MM.1S (cell line): ENCODE measurements around the gene KRTAP12-1.
"Not testable (repeated sequence)": the region's sequence is repeated elsewhere in the genome, so short reads cannot be mapped to it uniquely, and the experiment has no call there.

ENCODE experiments used
- DNase-seq: peaks from one replicate; pipeline ENCODE4 v3.0.0-alpha.2; 2015
- H2AFZ ChIP-seq: fragments of 300-600 bp; sonication (generic); 2 replicates; pipeline ENCODE4 v1.6.0; 2016; ENCODE audit warnings: antibody characterized with exemption, low read length
- H3F3A ChIP-seq: fragments of 300-600 bp; sonication (generic); 2 replicates; pipeline ENCODE4 v1.6.1; 2016; ENCODE audit warnings: mild to moderate bottlenecking, antibody characterized with exemption, low read length, moderate library complexity, mixed read lengths; ENCODE audit not compliant: insufficient read depth
- H3K27ac ChIP-seq: fragments of 300-600 bp; sonication (generic); 2 replicates; pipeline ENCODE4 v1.5.1; 2016; ENCODE audit warnings: mild to moderate bottlenecking, low read length
- H3K27me3 ChIP-seq: fragments of 300-600 bp; sonication (generic); replicated peaks from 2 replicates; pipeline ENCODE4 v1.6.0; 2016; ENCODE audit warnings: low read length; ENCODE audit not compliant: insufficient read depth
- H3K36me3 ChIP-seq: fragments of 300-600 bp; sonication (generic); replicated peaks from 2 replicates; pipeline ENCODE4 v1.6.1; 2016; ENCODE audit warnings: mild to moderate bottlenecking, low read length, mixed read lengths; ENCODE audit not compliant: insufficient read depth
- H3K4me1 ChIP-seq: fragments of 300-600 bp; sonication (generic); 2 replicates; pipeline ENCODE4 v1.6.1; 2016; ENCODE audit warnings: low read length, mixed read lengths
- H3K4me2 ChIP-seq: fragments of 300-600 bp; sonication (generic); 2 replicates; pipeline ENCODE4 v1.6.0; 2016; ENCODE audit warnings: low read depth, low read length
- H3K4me3 ChIP-seq: fragments of 300-600 bp; sonication (generic); 2 replicates; pipeline ENCODE4 v1.5.1; 2016; ENCODE audit warnings: low read length, mixed read lengths
- H3K79me2 ChIP-seq: fragments of 300-600 bp; sonication (generic); 2 replicates; pipeline ENCODE4 v1.6.1; 2016; ENCODE audit warnings: mixed run types, low read length, mixed read lengths
- H3K9ac ChIP-seq: fragments of 300-600 bp; sonication (generic); 2 replicates; pipeline ENCODE4 v1.6.1; 2016; ENCODE audit warnings: low read length, mixed read lengths
- H3K9me2 ChIP-seq: fragments of 300-600 bp; sonication (generic); replicated peaks from 2 replicates; pipeline ENCODE4 v1.6.1; 2016; ENCODE audit warnings: mild to moderate bottlenecking, low read length, mixed read lengths; ENCODE audit not compliant: insufficient read depth
- H3K9me3 ChIP-seq: fragments of 300-600 bp; sonication (generic); replicated peaks from 2 replicates; pipeline ENCODE4 v1.6.1; 2016; ENCODE audit warnings: mild to moderate bottlenecking, low read length, mixed read lengths; ENCODE audit not compliant: insufficient read depth
- H4K20me1 ChIP-seq: fragments of 300-600 bp; sonication (generic); 2 replicates; pipeline ENCODE4 v1.6.1; 2016; ENCODE audit warnings: mild to moderate bottlenecking, low read length, moderate library complexity, mixed read lengths; ENCODE audit not compliant: insufficient read depth
- EZH2 ChIP-seq: fragments of 300-600 bp; sonication (generic); optimal IDR thresholded peaks from 2 replicates; pipeline ENCODE3; 2017; ENCODE audit warnings: low read depth, mild to moderate bottlenecking, antibody characterized with exemption, low read length, mixed read lengths
- EZH2phosphoT487 ChIP-seq: fragments of 300-600 bp; sonication (generic); IDR thresholded peaks from 2 replicates; pipeline ENCODE4 v1.6.1; 2018; ENCODE audit warnings: antibody characterized with exemption, low read length
- TF ChIP-seq, protein P1 (sequence below): fragments of 300-600 bp; sonication (generic); IDR thresholded peaks from 2 replicates; pipeline ENCODE4 v1.5.1; 2016; ENCODE audit warnings: antibody characterized with exemption, low read length, mixed read lengths

Gene KRTAP12-1

DNA sequence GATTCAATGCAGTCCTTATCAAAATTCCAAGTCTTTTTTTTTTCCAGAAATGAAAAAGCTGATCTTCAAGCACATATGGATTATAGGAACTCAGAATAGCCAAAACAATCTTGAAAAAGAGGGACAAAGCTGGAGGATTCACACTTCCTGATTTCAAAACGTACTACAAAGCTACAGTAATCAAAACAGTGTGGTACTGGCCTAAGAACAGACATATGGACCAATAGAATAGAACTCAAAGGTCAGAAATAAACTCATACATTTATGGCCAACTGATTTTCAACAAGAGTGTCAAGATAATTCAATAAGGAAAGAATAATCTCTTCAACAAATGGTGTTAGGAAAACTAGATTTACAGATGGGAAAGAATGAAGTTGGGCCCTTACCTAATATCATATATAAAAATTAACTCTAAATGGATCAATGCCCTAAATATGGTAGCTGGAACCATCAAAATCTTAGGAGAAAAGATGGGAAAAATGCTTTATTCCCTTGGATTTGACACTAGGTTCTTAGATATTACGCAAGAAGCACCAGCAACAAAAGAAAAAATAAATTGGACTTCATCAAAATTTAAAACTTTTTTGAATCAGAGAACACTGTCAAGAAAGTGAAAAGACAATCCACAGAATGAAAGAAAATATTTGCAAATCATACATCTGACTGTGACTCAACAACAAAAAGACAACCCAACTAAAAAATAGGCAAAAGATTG is 11.0 kb upstream of the KRTAP12-1 start:
- no peak for DNase-seq
- no peak for TF ChIP-seq EZH2phosphoT487
- no peak for TF ChIP-seq EZH2
- TF ChIP-seq, protein P1, sequence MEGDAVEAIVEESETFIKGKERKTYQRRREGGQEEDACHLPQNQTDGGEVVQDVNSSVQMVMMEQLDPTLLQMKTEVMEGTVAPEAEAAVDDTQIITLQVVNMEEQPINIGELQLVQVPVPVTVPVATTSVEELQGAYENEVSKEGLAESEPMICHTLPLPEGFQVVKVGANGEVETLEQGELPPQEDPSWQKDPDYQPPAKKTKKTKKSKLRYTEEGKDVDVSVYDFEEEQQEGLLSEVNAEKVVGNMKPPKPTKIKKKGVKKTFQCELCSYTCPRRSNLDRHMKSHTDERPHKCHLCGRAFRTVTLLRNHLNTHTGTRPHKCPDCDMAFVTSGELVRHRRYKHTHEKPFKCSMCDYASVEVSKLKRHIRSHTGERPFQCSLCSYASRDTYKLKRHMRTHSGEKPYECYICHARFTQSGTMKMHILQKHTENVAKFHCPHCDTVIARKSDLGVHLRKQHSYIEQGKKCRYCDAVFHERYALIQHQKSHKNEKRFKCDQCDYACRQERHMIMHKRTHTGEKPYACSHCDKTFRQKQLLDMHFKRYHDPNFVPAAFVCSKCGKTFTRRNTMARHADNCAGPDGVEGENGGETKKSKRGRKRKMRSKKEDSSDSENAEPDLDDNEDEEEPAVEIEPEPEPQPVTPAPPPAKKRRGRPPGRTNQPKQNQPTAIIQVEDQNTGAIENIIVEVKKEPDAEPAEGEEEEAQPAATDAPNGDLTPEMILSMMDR, result no peak
- no peak overlapping the region for H2AFZ ChIP-seq
- no peaks in the 10 kb centered on the region for H3F3A ChIP-seq
- no peak overlapping the region for H3K4me3 ChIP-seq
- no peaks in the 10 kb centered on the region for H3K9me3 ChIP-seq
- no peaks in the 10 kb centered on the region for H3K9me2 ChIP-seq
- peaks cover 97% of the 10 kb centered on the region for H3K27me3 ChIP-seq
- no peak overlapping the region for H3K9ac ChIP-seq
- H3K36me3 ChIP-seq, result no peaks in the 10 kb centered on the region
- H3K4me2 ChIP-seq, result no peak overlapping the region
- no peak overlapping the region for H3K27ac ChIP-seq
- no peaks in the 10 kb centered on the region for H3K79me2 ChIP-seq
- H4K20me1 ChIP-seq, result no peaks in the 10 kb centered on the region
- no peaks in the 10 kb centered on the region for H3K4me1 ChIP-seq

DNA sequence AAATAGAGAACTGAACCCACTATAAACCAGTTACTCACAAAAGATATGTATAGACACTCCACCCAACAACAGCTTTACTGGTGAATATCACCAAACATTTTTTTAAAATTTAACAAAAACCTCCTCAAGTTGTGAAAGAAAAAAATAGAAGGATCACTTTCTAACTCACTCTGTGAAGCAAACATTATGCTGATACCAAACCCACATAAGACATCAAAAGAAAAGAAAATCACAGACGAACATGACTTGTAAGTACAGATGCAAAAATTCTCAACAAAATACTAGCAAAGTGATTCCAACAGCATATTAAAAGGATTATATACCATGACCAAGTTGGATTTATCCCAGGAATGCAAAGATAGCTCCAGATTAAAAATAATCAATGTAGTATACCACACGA is 9.7 kb upstream of the KRTAP12-1 start:
- H3F3A ChIP-seq, result no peaks in the 10 kb centered on the region
- TF ChIP-seq EZH2 (no peak), EZH2phosphoT487 (no peak)
- TF ChIP-seq, protein P1, result no peak

DNA sequence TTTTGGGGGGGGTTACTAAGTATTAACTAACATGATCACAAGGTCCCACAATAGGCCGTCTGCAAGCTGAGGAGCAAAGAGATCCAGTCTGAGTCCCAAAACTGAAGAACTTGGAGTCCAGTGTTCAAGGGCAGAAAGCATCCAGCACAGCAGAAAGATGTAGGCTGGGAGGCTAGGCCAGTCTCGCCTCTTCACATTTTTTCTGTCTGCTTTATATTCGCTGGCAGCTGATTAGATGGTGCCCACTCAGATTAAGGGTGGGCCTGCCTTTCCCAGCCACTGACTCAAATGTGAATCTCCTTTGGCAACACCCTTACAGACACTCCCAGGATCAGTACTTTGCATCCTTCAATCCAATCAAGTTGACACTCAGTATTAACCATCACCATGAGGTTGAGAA is 7.8 kb upstream of the KRTAP12-1 start:
- H3K4me3 ChIP-seq, H3K9me2 ChIP-seq, DNase-seq, H3K36me3 ChIP-seq, H3K4me2 ChIP-seq, H3K27ac ChIP-seq, H3K9ac ChIP-seq, H3K79me2 ChIP-seq, H3F3A ChIP-seq, H3K4me1 ChIP-seq, H2AFZ ChIP-seq, H3K9me3 ChIP-seq, H4K20me1 ChIP-seq: not testable (repeated sequence)
- H3K27me3 ChIP-seq, result peaks cover 97% of the 10 kb centered on the region

More for the DNA sequence above, 9.7 kb upstream of the KRTAP12-1 start:
- H3K4me1 ChIP-seq, result no peaks in the 10 kb centered on the region
- no peak overlapping the region for H3K4me3 ChIP-seq
- H3K79me2 ChIP-seq, result no peaks in the 10 kb centered on the region
- no peak overlapping the region for H3K9ac ChIP-seq
- H3K27me3 ChIP-seq, result peaks cover 98% of the 10 kb centered on the region
- H3K27ac ChIP-seq, result no peak overlapping the region
- no peaks in the 10 kb centered on the region for H3K36me3 ChIP-seq
- H4K20me1 ChIP-seq, result no peaks in the 10 kb centered on the region
- no peak overlapping the region for H2AFZ ChIP-seq
- H3K9me3 ChIP-seq, result no peaks in the 10 kb centered on the region
- H3K9me2 ChIP-seq, result no peaks in the 10 kb centered on the region
- no peak overlapping the region for H3K4me2 ChIP-seq
- no peak for DNase-seq

DNA sequence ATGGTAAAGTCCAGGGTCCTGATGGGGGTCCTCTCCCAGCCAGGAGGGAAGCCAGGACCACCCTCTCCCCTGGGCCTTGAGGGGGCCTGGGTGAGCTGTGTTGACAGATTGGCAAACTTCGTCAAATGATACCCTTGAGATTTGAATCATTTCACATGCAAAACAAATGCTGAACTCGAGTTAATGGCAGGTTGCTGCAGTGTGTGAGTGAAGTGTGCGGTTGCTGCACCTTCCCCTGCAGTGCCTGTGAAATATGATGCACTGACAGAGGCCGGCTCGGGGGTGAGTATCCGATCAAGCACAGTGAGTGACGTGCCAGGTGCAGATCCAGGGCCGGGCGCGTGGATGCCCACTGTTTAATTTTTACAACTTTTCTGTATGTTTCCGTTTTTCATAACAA is 5.7 kb upstream of the KRTAP12-1 start:
- Histone ChIP-seq H4K20me1 (no peaks in the 10 kb centered on the region), H3K4me2 (no peak overlapping the region), H2AFZ (no peak overlapping the region), H3K27me3 (peaks cover 97% of the 10 kb centered on the region), H3K27ac (no peak overlapping the region), H3F3A (no peaks in the 10 kb centered on the region), H3K4me1 (no peaks in the 10 kb centered on the region), H3K9ac (no peak overlapping the region), H3K79me2 (no peaks in the 10 kb centered on the region), H3K36me3 (no peaks in the 10 kb centered on the region), H3K9me3 (no peaks in the 10 kb centered on the region), H3K4me3 (no peak overlapping the region), H3K9me2 (no peaks in the 10 kb centered on the region)
- DNase-seq, result no peak
- TF ChIP-seq EZH2phosphoT487, result no peak
- TF ChIP-seq, protein P1, result no peak
- no peak for TF ChIP-seq EZH2
